Fibroblast of pulmonary artery (primary cell): ENCODE data around the gene SLC6A16.
A peak's percentile ranks its signal among the peaks of the same experiment; 100 is the strongest.
"Not testable (repeated sequence)": the region's sequence is repeated elsewhere in the genome, so short reads cannot be mapped to it uniquely, and the experiment has no call there.

Experiments
- DNase-seq: peaks from one replicate; pipeline ENCODE4 v3.0.0-alpha.2; 2010; ENCODE audit warnings: low read depth
- H3K4me3 ChIP-seq: replicated peaks from 2 replicates; pipeline ENCODE4 v1.5.1; 2011; ENCODE audit warnings: low read depth, mild to moderate bottlenecking, control low read depth, low read length, moderate library complexity
- TF ChIP-seq, protein P1 (sequence below): IDR thresholded peaks from 2 replicates; pipeline ENCODE4 v1.5.1; 2011; ENCODE audit warnings: mild to moderate bottlenecking, control low read depth, low read length, inconsistent platforms; ENCODE audit errors: missing control alignments

SLC6A16 gene

DNA sequence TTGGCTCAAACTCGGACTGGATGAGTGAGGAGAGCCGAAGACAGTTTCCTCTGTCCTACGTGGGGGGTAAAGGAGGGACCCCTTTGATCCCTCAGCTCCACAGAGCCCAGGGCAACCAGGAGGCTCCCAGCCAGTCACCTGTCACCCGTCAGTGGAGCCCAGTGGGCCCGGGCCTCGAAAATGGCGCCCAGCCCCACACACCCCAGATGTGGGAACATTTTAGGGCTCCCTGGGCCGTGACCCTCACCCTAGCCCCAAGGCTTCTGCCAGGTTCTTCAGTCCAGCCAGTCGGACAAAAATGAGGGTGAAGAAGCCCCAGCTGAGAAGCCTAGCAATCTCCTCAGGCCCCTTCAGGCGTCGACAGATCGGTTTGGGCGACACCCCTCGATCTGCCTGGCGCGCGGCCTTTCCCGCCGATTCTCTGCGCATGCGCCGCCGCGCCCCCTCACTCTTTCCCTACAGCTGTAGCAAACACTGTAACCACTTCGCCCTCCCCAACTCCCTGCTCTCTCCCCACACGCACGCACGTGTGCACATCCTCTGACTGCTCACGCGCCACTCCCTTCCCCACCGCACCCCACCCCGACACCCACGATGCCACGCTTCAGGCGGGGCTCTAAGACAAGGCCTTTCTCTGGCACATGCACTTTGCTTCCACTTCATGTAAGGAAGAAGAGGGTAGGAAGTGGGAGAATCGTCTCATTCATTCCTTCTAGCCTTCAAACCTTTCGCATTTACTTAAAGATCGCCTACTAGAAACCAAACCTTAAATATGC is at the start of gene SLC6A16:
TSS of gene SLC6A16 (minus strand) at position 391 of the 776 bp plus-strand sequence. CDS start 13,844 bp downstream, outside the sequence.
- DNase-seq = no peak
- H3K4me3 ChIP-seq = no peak within 1 kb of the TSS
- TF ChIP-seq, protein P1, sequence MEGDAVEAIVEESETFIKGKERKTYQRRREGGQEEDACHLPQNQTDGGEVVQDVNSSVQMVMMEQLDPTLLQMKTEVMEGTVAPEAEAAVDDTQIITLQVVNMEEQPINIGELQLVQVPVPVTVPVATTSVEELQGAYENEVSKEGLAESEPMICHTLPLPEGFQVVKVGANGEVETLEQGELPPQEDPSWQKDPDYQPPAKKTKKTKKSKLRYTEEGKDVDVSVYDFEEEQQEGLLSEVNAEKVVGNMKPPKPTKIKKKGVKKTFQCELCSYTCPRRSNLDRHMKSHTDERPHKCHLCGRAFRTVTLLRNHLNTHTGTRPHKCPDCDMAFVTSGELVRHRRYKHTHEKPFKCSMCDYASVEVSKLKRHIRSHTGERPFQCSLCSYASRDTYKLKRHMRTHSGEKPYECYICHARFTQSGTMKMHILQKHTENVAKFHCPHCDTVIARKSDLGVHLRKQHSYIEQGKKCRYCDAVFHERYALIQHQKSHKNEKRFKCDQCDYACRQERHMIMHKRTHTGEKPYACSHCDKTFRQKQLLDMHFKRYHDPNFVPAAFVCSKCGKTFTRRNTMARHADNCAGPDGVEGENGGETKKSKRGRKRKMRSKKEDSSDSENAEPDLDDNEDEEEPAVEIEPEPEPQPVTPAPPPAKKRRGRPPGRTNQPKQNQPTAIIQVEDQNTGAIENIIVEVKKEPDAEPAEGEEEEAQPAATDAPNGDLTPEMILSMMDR = no peak

DNA sequence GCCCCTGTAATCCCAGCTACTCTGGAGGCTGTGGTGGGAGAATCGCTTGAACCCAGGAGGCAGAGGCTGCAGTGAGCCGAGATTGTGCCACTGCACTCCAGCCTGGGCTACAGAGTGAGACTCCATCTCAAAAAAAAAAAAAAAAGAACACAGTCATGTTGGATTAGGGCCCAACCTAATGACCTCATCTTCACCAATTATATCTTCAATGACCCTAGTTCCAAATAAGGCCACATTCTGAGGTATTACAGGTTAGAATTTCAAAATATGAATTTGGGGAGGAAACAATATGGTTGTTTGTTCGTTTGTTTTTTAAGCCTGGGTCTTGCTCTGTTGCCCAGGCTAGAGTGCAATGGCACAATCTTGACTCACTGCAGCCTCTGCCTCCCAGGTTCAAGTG is 48.2 kb upstream of the SLC6A16 start:
- not testable (repeated sequence) for DNase-seq, H3K4me3 ChIP-seq

DNA sequence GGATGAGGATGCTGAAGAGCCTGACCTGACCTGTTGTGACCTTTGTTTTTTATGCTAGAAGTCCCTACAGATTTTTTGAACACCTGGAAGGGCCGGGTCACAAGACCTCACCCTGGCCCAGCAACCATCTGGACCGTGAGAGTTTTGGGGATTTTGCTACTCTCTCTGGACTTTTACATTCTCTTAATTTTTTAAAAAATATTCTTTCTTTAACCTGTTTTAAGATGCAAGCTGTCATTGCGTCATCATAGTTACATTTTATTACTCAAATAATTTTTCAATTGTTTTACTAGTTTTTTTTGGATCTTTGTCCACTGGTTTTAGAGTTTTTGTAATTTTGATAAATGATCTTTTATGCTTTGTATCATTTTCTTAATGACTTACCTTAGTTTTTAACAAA is 46.2 kb upstream of the SLC6A16 start:
- no peak for DNase-seq
- TF ChIP-seq, protein P1 = no peak
- no peak overlapping the region for H3K4me3 ChIP-seq

DNA sequence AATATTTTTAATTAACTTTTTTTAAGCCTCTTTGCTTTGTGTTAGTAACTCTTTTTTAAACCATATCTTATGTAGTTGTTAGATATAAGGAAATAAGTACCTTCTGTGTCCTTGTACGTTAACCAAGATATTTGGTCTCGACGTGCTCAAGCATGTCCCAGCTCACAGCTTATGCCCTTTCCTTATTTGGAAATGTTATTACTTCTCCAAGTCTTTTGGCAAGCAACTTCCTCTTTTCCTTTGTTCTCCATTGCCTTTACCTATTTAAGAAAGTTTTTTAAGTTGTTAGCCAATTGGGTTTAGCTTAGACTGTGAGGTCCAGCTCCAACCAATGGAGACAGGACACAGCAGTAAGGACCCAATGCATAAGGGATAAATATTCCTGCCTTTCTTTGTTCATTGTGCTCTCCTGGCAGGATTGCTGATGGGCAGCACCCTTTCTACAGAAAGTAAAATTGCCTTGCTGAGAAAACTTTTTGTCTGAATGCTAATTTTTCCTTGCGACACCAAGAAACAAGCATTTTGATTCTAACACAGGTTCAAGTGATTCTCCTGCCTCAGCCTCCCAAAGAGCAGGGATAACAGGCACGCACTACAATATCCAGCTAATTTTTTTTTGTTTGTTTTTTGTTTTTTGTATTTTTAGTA is 43.8 kb upstream of the SLC6A16 start:
- no peak for DNase-seq
- H3K4me3 ChIP-seq = no peak overlapping the region
- TF ChIP-seq, protein P1 = no peak

DNA sequence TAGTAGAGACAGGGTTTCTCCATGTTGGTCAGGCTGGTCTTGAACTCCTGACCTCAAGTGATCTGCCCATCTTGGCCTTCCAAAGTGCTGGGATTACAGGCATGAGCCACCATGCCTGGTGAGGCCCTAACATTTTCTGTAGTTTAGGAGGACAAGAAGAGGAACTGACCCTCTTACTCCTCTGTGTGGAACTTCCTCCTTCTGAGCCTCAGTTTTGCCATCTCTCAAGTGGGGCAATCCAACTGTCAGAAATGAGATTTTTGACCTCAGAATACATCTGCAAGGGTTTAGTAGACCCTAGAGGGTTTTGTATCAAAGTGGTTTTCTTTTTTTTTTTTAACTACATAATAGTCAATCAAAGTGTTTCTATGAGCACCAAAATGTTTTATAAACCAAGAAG is 41.1 kb upstream of the SLC6A16 start:
- TF ChIP-seq, protein P1 = no peak

DNA sequence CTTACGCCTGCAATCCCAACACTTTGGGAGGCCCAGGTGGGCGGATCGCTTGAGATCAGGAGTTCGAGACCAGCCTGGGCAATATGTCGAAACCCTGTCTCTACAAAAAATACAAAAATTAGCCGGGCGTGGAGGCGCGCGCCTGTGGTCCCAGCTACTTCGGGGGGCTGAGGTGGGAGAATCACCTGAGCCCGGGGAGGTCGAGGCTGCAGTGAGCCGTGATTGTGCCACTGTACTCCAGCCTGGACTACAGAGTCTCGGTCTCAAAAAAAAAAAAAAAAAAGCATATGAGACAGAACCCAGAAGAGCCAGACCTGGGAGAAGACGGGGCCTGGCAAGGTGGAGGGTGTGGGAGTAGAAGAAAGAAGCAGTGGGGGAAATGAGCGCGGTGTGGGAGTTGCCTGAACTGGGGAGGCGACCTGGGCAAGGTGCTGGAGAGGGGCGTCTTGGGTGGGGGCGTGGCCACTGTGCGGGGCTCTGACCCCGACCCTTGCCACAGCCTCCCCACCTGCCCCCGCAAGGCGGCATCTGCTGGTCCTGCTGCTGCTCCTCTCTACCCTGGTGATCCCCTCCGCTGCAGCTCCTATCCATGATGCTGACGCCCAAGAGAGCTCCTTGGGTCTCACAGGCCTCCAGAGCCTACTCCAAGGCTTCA is 39.2 kb upstream of the SLC6A16 start:
- H3K4me3 ChIP-seq = peak overlapping the region; percentile 32
- TF ChIP-seq, protein P1 = no peak
- no peak for DNase-seq

More for the DNA sequence above, 41.1 kb upstream of the SLC6A16 start:
- no peak overlapping the region for H3K4me3 ChIP-seq
- DNase-seq = no peak
